ENCODE results near the gene TUT7. TPM values are rescaled to one million over a fixed set of nuclear protein-coding genes. Genes with fewer than 3 reads are reported as not detected.

Gene TUT7
- total RNA-seq, 4 donors from 2014 or later: 21.5 to 50.6 (median 29.6) TPM

- no peaks in the 10 kb centered on the region for H3K36me3 ChIP-seq
- H3K27ac ChIP-seq: no peak overlapping the region
- peak; percentile 50 for ATAC-seq
- H3K9me3 ChIP-seq: peaks cover 0 to 34% (median 0%) of the 10 kb centered on the region in 3 donors
- H3K4me1 ChIP-seq: no peaks in the 10 kb centered on the region
- H3K4me3 ChIP-seq: no peak overlapping the region
- TF ChIP-seq, protein P1, sequence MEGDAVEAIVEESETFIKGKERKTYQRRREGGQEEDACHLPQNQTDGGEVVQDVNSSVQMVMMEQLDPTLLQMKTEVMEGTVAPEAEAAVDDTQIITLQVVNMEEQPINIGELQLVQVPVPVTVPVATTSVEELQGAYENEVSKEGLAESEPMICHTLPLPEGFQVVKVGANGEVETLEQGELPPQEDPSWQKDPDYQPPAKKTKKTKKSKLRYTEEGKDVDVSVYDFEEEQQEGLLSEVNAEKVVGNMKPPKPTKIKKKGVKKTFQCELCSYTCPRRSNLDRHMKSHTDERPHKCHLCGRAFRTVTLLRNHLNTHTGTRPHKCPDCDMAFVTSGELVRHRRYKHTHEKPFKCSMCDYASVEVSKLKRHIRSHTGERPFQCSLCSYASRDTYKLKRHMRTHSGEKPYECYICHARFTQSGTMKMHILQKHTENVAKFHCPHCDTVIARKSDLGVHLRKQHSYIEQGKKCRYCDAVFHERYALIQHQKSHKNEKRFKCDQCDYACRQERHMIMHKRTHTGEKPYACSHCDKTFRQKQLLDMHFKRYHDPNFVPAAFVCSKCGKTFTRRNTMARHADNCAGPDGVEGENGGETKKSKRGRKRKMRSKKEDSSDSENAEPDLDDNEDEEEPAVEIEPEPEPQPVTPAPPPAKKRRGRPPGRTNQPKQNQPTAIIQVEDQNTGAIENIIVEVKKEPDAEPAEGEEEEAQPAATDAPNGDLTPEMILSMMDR (IDR thresholded peaks at IDR 0.05): no peak
- no peak for TF ChIP-seq POLR2A (IDR thresholded peaks at IDR 0.05)
- no peak for TF ChIP-seq POLR2AphosphoS5 (IDR thresholded peaks at IDR 0.05)
- no peak for TF ChIP-seq EP300 (IDR thresholded peaks at IDR 0.05)
- H3K27me3 ChIP-seq: peaks cover 6% of the 10 kb centered on the region
- 80 to 100% methylated on average over 3 of the region's 3 CpGs for WGBS, 2 donors (ENCODE audit: low coverage in 1 of 2)
These were observed 14.8 kb upstream of the TUT7 start for GRCh38 chr9:86368871-86369521.

- Histone ChIP-seq H3K9me3 (no peaks in the 10 kb centered on the region), H3K27me3 (no peaks in the 10 kb centered on the region), H3K4me3 (no peak overlapping the region), H3K27ac (no peak overlapping the region), H3K36me3 (no peaks in the 10 kb centered on the region), H3K4me1 (no peaks in the 10 kb centered on the region)
- TF ChIP-seq, protein P1 (IDR thresholded peaks at IDR 0.05): no peak
- TF ChIP-seq POLR2AphosphoS5 (IDR thresholded peaks at IDR 0.05): no peak
- no peak for TF ChIP-seq EP300 (IDR thresholded peaks at IDR 0.05)
- TF ChIP-seq POLR2A (IDR thresholded peaks at IDR 0.05): no peak
- WGBS, 2 donors (ENCODE audit: low coverage in 1 of 2): 87 to 90% methylated on average over 3 of the region's 3 CpGs
- no peak for ATAC-seq
These were observed 7.0 kb upstream of the TUT7 start for GRCh38 chr9:86361176-86361575.

GRCh38 chr9:86359151-86359879, 5.1 kb upstream of the TUT7 start:
- 74 to 76% methylated on average over 3 of the region's 3 CpGs for WGBS, 2 donors (ENCODE audit: low coverage in 1 of 2)
- H3K4me3 ChIP-seq: no peak overlapping the region
- H3K4me1 ChIP-seq: peaks cover 0 to 10% (median 0%) of the 10 kb centered on the region in 3 donors
- no peaks in the 10 kb centered on the region for H3K27me3 ChIP-seq
- TF ChIP-seq EP300 (IDR thresholded peaks at IDR 0.05): no peak
- TF ChIP-seq, protein P1 (IDR thresholded peaks at IDR 0.05): no peak
- TF ChIP-seq POLR2AphosphoS5 (IDR thresholded peaks at IDR 0.05): no peak
- no peak for TF ChIP-seq POLR2A (IDR thresholded peaks at IDR 0.05)
- H3K27ac ChIP-seq: no peak overlapping the region
- no peaks in the 10 kb centered on the region for H3K36me3 ChIP-seq
- H3K9me3 ChIP-seq: no peaks in the 10 kb centered on the region
- peak; percentile 46 for ATAC-seq

GRCh38 chr9:86356871-86357866, 3.0 kb upstream of the TUT7 start:
- H3K27me3 ChIP-seq: no peaks in the 10 kb centered on the region
- no peak for ATAC-seq
- H3K9me3 ChIP-seq: no peaks in the 10 kb centered on the region
- H3K4me1 ChIP-seq: peaks cover 2 to 24% (median 5%) of the 10 kb centered on the region in 3 donors
- H3K27ac ChIP-seq: no peak overlapping the region
- no peaks in the 10 kb centered on the region for H3K36me3 ChIP-seq
- TF ChIP-seq, protein P1 (IDR thresholded peaks at IDR 0.05): no peak
- TF ChIP-seq POLR2A (IDR thresholded peaks at IDR 0.05) (no peak), POLR2AphosphoS5 (IDR thresholded peaks at IDR 0.05) (no peak), EP300 (IDR thresholded peaks at IDR 0.05) (no peak)
- 84 to 86% methylated on average over 5 of the region's 5 CpGs for WGBS, 2 donors (ENCODE audit: low coverage in 1 of 2)
- H3K4me3 ChIP-seq: no peak overlapping the region
